Stimulated activated CD4-positive, alpha-beta T cell treated with anti-CD3 and anti-CD28 coated beads, Interleukin-4, amount 100 ng/mL, for 48 hours (primary cell): ENCODE data around the gene SMIM44.

Experiments
- DNase-seq, 2 donors: peaks; one replicate each; pipeline ENCODE4 v3.0.0-alpha.2; 2020; ENCODE audit warnings: low read depth in 2 of 2

The SMIM44 gene

GRCh38 chr19:3477506-3477905 is 5.7 kb downstream of the SMIM44 start:
- no peak for DNase-seq

- no peak for DNase-seq
These were observed 6.4 kb downstream of the SMIM44 start for GRCh38 chr19:3476830-3477229.

GRCh38 chr19:3475449-3475848 is 7.8 kb downstream of the SMIM44 start:
- no peak for DNase-seq

- DNase-seq: no peak
These were observed 8.6 kb downstream of the SMIM44 start for GRCh38 chr19:3474614-3475013.

DNA sequence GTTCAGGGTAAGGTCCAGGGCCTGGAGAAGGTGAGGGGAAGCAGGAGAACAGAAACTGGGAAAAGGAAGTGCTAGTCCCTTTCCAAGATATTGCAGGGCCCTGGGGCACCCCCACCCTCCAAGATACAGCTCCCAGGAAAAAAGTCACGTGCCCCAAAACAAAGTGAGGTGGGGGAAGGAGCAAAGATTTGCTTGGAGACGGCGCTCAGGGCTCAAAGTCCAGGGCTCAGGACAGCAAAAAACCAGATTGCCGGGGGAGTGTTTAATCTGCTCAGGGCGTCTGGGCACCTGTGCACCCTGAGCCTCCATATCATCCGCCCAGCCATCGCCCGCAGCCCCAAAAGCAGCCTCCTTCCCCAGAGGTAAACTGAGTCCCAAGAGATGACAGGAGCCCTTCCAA is 9.2 kb downstream of the SMIM44 start:
- no peak for DNase-seq

- DNase-seq: peak in 1 of 2 donors; percentile 51
These were observed 11.1 kb downstream of the SMIM44 start for GRCh38 chr19:3471954-3472655.

- no peak for DNase-seq
These were observed 12.6 kb downstream of the SMIM44 start for GRCh38 chr19:3470500-3471128.

GRCh38 chr19:3469638-3470499 is 13.4 kb downstream of the SMIM44 start:
- DNase-seq: no peak

DNA sequence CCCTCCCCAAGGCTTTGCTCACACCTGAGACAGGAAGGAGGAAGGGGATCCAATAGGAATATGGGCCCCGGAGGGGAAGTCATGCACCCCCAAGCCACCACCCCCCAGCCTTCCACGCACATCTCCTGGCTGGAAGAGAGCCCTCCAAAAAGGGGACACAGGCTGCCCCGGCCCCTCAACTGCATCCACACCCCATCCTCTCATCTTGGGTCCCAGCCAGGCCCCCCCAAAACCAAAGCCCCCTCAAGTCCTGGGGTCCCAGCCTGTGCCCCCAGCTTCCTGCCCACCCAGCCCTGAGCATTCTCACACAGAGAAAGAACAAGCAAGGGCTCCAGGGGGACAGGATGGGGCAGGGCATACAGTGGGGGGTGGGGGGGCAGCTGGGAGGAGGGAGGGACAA is 15.0 kb downstream of the SMIM44 start:
- DNase-seq: no peak

GRCh38 chr19:3467437-3468198 is 15.6 kb downstream of the SMIM44 start:
- no peak for DNase-seq

DNA sequence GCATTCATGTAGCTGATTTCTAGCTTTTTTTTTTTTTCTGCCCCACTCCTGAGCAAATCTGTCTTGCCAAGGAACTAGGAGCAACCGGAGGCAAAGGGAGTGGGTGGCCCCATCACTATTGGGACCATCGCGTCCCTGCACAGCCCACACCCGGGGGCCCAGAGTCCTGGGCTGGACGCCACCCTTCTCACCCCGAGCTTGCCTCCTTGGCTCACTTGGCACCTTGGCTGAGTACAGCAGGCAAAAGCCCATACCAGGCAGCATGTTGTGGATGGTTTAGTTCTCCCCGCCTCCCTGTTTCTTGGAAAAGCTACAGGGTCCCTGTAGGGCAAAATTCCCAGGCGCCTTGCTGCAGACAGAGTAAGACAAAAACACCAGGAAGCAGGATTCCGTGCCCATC is 16.6 kb downstream of the SMIM44 start:
- DNase-seq: no peak

DNA sequence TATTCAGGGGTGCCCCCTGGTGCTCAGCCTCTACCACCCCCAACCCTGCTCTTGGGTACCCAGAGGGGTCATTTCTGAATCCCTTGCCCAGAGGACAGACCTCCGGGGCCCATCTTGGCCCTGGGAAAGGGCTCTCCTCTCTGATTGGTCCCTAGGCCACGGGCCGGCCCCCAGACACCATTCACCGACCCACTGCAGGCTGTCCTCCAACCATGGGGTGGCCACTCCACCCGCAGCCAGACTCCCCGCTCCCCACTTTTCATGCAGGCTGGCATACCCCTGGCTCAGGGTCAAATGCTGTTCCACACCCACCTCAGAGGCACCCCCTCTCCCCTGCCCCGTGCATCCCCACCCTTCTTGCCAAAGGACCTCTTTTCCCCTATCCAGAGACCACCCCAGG is 17.7 kb downstream of the SMIM44 start:
- no peak for DNase-seq

DNA sequence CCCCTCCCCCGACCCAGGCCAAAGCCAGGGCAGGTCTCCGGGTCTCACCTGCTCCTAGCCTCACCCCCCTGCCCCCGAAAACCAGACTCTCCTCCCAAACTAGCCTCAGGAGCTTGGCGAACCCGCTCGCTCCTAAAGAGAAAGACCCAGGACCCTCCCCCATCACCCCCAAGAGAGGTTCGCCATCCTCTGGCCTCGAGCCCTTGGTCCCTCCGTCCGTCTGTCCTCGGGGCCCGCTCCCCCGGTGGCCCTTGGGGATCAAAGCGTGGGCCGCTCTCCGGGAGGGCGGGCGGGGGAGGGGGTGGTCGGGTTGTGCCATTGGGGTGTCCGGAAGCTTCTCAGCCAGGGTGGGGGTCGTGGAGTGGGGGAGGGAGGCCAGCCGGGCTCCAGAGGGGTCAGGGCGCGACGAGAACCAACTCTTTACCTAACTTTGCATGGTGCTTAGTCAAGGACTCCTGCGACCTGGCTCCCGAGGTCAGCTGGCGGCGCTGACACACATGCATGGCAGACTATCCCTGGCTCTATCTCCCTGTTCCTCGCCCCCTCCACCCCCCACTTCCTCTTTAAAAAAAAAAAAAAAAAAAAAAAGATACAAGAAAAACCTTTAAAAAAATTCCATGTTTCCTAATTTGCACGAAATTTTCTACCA is 18.5 kb downstream of the SMIM44 start:
- no peak for DNase-seq

- DNase-seq: no peak
These were observed 19.3 kb downstream of the SMIM44 start for GRCh38 chr19:3463714-3464586.

DNA sequence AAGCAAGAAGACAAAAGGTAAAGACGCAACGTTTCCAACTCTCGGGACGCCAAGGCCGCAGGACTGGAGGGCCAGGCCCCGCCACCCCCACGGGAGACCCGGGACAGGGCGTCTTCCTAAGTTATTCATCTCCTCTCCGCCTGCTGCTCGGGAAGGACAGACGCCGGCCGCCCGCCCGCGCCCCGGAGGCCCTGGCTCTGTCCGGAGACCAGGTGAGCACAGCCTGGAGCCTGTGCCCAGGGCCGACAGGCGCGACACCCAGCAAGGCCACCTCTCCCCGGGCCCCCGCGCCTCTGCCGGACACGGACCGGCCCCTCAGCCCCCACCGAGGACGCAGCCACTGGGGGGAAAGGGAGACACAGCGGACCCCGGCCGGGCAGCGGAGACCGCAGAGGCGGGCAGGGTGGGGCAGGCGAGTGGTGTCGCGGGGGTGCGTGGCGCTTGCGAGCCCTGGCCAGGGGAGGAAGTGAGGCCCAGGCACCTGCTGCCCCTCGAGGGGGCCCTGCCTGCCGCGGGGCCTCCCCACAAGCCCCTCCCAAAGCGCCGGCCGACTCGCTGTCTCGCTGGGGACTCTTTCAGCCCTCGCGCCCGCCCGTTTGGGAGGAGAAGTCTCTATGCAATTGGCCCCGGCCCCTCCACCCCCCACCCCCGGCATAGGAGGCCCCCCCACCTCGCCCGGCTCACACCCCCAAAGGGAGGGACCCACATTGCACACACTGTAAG is 20.1 kb downstream of the SMIM44 start:
- DNase-seq: no peak

DNA sequence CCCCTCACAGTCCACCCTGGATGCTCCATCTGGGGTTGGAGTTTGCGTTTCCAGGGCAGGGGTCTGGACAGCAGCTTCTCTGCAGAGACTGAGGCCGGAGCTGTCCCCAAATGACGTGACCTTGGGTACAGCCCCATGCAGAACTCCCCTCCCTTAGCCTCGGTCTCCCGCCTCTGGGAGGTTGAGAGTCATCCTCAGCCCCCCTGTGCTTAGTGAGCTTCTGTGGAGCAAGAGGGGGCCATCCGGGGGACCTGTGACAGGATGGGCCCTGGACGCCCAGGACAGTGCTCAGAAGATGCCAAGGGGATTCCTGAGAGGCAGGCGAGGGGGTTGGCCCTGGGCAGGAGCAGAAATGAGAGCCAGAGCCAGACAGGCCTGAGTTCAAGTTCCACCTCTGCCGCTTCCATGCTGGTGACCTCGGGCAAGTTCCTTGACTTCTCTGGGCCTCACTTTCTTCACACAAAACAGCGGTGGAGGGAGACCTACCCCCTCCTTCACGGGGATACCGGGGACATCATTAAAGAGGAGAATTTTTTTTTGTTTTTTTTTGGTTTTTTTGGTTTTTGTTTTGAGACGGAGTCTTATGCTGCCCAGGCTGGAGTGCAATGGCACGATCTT is 23.2 kb downstream of the SMIM44 start:
- DNase-seq: no peak

- no peak for DNase-seq
These were observed 24.0 kb downstream of the SMIM44 start for GRCh38 chr19:3459089-3459881.
